ENCODE measurements around the gene ACOT8.

DNA sequence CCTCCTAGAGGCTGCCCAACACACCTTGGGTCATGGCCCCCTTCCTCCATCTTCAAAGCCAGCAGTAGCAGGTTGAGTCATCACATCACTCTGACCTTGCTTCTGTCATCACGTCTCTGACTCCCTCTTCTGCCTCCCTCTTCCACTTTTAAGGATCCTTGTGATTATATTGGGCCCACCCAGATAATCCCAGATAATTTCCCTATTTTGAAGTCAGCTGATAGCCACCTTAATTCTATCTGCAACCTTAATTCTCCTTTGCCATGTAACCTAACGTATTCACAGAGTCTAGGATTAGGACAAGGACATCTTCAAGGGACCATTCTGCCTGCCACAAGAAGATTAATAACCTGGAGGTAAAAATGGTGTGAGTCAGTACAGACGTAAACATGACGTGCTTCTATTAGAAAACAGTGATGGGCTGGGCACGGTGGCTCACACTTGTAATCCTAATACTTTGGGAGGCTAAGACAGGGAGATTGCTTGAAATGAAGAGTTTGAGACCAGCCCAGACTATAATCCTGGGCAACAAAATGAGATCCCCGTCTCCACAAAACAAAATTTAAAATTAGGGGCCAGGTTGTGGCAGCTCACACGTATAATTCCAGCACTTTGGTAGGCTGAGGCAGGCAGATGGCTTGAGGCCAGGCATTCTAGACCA lies 3.5 kb upstream of the ACOT8 start:
- TF ChIP-seq ZNF384 (IDR thresholded peaks at IDR 0.05; ENCODE audit: borderline replicate concordance, low read depth, low read length) = no peak
- TF ChIP-seq, protein P1, sequence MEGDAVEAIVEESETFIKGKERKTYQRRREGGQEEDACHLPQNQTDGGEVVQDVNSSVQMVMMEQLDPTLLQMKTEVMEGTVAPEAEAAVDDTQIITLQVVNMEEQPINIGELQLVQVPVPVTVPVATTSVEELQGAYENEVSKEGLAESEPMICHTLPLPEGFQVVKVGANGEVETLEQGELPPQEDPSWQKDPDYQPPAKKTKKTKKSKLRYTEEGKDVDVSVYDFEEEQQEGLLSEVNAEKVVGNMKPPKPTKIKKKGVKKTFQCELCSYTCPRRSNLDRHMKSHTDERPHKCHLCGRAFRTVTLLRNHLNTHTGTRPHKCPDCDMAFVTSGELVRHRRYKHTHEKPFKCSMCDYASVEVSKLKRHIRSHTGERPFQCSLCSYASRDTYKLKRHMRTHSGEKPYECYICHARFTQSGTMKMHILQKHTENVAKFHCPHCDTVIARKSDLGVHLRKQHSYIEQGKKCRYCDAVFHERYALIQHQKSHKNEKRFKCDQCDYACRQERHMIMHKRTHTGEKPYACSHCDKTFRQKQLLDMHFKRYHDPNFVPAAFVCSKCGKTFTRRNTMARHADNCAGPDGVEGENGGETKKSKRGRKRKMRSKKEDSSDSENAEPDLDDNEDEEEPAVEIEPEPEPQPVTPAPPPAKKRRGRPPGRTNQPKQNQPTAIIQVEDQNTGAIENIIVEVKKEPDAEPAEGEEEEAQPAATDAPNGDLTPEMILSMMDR (IDR thresholded peaks at IDR 0.05 in 2 of 3, conservative IDR thresholded peaks at IDR 0.05 in 1 of 3; ENCODE audit: control insufficient read depth in 2 of 3, extremely low read depth in 1 of 3, insufficient read depth in 1 of 3, low read depth in 3 of 3, low read length in 3 of 3) = no peak
- TF ChIP-seq MEF2A (IDR thresholded peaks at IDR 0.05; ENCODE audit: insufficient read depth, low read depth, low read length) = no peak
- no peak for TF ChIP-seq POLR2A (IDR thresholded peaks at IDR 0.05; ENCODE audit: low read depth, low read length)
- TF ChIP-seq, protein P2, sequence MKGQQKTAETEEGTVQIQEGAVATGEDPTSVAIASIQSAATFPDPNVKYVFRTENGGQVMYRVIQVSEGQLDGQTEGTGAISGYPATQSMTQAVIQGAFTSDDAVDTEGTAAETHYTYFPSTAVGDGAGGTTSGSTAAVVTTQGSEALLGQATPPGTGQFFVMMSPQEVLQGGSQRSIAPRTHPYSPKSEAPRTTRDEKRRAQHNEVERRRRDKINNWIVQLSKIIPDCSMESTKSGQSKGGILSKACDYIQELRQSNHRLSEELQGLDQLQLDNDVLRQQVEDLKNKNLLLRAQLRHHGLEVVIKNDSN (IDR thresholded peaks at IDR 0.05; ENCODE audit: borderline replicate concordance, extremely low read length, insufficient read depth, low read depth, low read length) = no peak
- TF ChIP-seq EZH2 (IDR thresholded peaks at IDR 0.05; ENCODE audit: borderline replicate concordance, control insufficient read depth, low read depth, low read length) = no peak
- TF ChIP-seq TCF12 (IDR thresholded peaks at IDR 0.05; ENCODE audit: low read depth, low read length) = no peak

All from GM12878 (cell line).